MM.1S (cell line): ENCODE measurements around the gene FBXW4.

Experiments
- DNase-seq: peaks from one replicate; pipeline ENCODE4 v3.0.0-alpha.2; 2015
- H2AFZ ChIP-seq: fragments of 300-600 bp; sonication (generic); 2 replicates; pipeline ENCODE4 v1.6.0; 2016; ENCODE audit warnings: antibody characterized with exemption, low read length
- H3F3A ChIP-seq: fragments of 300-600 bp; sonication (generic); 2 replicates; pipeline ENCODE4 v1.6.1; 2016; ENCODE audit warnings: mild to moderate bottlenecking, antibody characterized with exemption, low read length, moderate library complexity, mixed read lengths; ENCODE audit not compliant: insufficient read depth
- H3K27ac ChIP-seq: fragments of 300-600 bp; sonication (generic); 2 replicates; pipeline ENCODE4 v1.5.1; 2016; ENCODE audit warnings: mild to moderate bottlenecking, low read length
- H3K27me3 ChIP-seq: fragments of 300-600 bp; sonication (generic); replicated peaks from 2 replicates; pipeline ENCODE4 v1.6.0; 2016; ENCODE audit warnings: low read length; ENCODE audit not compliant: insufficient read depth
- H3K36me3 ChIP-seq: fragments of 300-600 bp; sonication (generic); replicated peaks from 2 replicates; pipeline ENCODE4 v1.6.1; 2016; ENCODE audit warnings: mild to moderate bottlenecking, low read length, mixed read lengths; ENCODE audit not compliant: insufficient read depth
- H3K4me1 ChIP-seq: fragments of 300-600 bp; sonication (generic); 2 replicates; pipeline ENCODE4 v1.6.1; 2016; ENCODE audit warnings: low read length, mixed read lengths
- H3K4me2 ChIP-seq: fragments of 300-600 bp; sonication (generic); 2 replicates; pipeline ENCODE4 v1.6.0; 2016; ENCODE audit warnings: low read depth, low read length
- H3K4me3 ChIP-seq: fragments of 300-600 bp; sonication (generic); 2 replicates; pipeline ENCODE4 v1.5.1; 2016; ENCODE audit warnings: low read length, mixed read lengths
- H3K79me2 ChIP-seq: fragments of 300-600 bp; sonication (generic); 2 replicates; pipeline ENCODE4 v1.6.1; 2016; ENCODE audit warnings: mixed run types, low read length, mixed read lengths
- H3K9ac ChIP-seq: fragments of 300-600 bp; sonication (generic); 2 replicates; pipeline ENCODE4 v1.6.1; 2016; ENCODE audit warnings: low read length, mixed read lengths
- H3K9me2 ChIP-seq: fragments of 300-600 bp; sonication (generic); replicated peaks from 2 replicates; pipeline ENCODE4 v1.6.1; 2016; ENCODE audit warnings: mild to moderate bottlenecking, low read length, mixed read lengths; ENCODE audit not compliant: insufficient read depth
- H3K9me3 ChIP-seq: fragments of 300-600 bp; sonication (generic); replicated peaks from 2 replicates; pipeline ENCODE4 v1.6.1; 2016; ENCODE audit warnings: mild to moderate bottlenecking, low read length, mixed read lengths; ENCODE audit not compliant: insufficient read depth
- H4K20me1 ChIP-seq: fragments of 300-600 bp; sonication (generic); 2 replicates; pipeline ENCODE4 v1.6.1; 2016; ENCODE audit warnings: mild to moderate bottlenecking, low read length, moderate library complexity, mixed read lengths; ENCODE audit not compliant: insufficient read depth
- CTCF ChIP-seq: fragments of 300-600 bp; sonication (generic); IDR thresholded peaks from 2 replicates; pipeline ENCODE4 v1.5.1; 2016; ENCODE audit warnings: antibody characterized with exemption, low read length, mixed read lengths
- EZH2 ChIP-seq: fragments of 300-600 bp; sonication (generic); optimal IDR thresholded peaks from 2 replicates; pipeline ENCODE3; 2017; ENCODE audit warnings: low read depth, mild to moderate bottlenecking, antibody characterized with exemption, low read length, mixed read lengths
- EZH2phosphoT487 ChIP-seq: fragments of 300-600 bp; sonication (generic); IDR thresholded peaks from 2 replicates; pipeline ENCODE4 v1.6.1; 2018; ENCODE audit warnings: antibody characterized with exemption, low read length

The FBXW4 gene

GRCh38 chr10:101616415-101617101 is 78.4 kb downstream of the FBXW4 start:
- H3K27ac ChIP-seq: no peak overlapping the region

GRCh38 chr10:101615525-101616116 is 79.3 kb downstream of the FBXW4 start:
- Histone ChIP-seq H3F3A (no peaks in the 10 kb centered on the region), H3K27ac (no peak overlapping the region), H2AFZ (no peak overlapping the region), H4K20me1 (no peaks in the 10 kb centered on the region), H3K4me1 (no peaks in the 10 kb centered on the region), H3K9ac (no peak overlapping the region), H3K79me2 (no peaks in the 10 kb centered on the region), H3K4me3 (no peak overlapping the region), H3K9me3 (no peaks in the 10 kb centered on the region), H3K36me3 (no peaks in the 10 kb centered on the region), H3K27me3 (no peaks in the 10 kb centered on the region), H3K4me2 (no peak overlapping the region), H3K9me2 (no peaks in the 10 kb centered on the region)
- no peak for DNase-seq
- no peak for TF ChIP-seq EZH2
- TF ChIP-seq EZH2phosphoT487: no peak
- no peak for TF ChIP-seq CTCF

More at GRCh38 chr10:101616415-101617101, 78.4 kb downstream of the FBXW4 start:
- H3K27me3 ChIP-seq: no peaks in the 10 kb centered on the region
- H3K4me1 ChIP-seq: no peaks in the 10 kb centered on the region
- no peaks in the 10 kb centered on the region for H4K20me1 ChIP-seq
- no peaks in the 10 kb centered on the region for H3K79me2 ChIP-seq
- no peak overlapping the region for H3K4me2 ChIP-seq
- no peaks in the 10 kb centered on the region for H3K36me3 ChIP-seq
- H3F3A ChIP-seq: no peaks in the 10 kb centered on the region
- no peaks in the 10 kb centered on the region for H3K9me2 ChIP-seq
- H3K9ac ChIP-seq: no peak overlapping the region
- H3K9me3 ChIP-seq: no peaks in the 10 kb centered on the region
- no peak for TF ChIP-seq CTCF
- TF ChIP-seq EZH2phosphoT487: no peak
- TF ChIP-seq EZH2: no peak
- no peak for DNase-seq
- no peak overlapping the region for H3K4me3 ChIP-seq
- no peak overlapping the region for H2AFZ ChIP-seq

GRCh38 chr10:101614663-101615524 is 80.1 kb downstream of the FBXW4 start:
- H3K27ac ChIP-seq: no peak overlapping the region
- no peaks in the 10 kb centered on the region for H4K20me1 ChIP-seq
- TF ChIP-seq EZH2phosphoT487 (no peak), EZH2 (no peak), CTCF (no peak)
- no peaks in the 10 kb centered on the region for H3K27me3 ChIP-seq
- no peaks in the 10 kb centered on the region for H3K9me3 ChIP-seq
- H3K9ac ChIP-seq: no peak overlapping the region
- no peak overlapping the region for H3K4me2 ChIP-seq
- DNase-seq: no peak
- H3K36me3 ChIP-seq: no peaks in the 10 kb centered on the region
- H3K79me2 ChIP-seq: no peaks in the 10 kb centered on the region
- no peak overlapping the region for H3K4me3 ChIP-seq
- H3F3A ChIP-seq: no peaks in the 10 kb centered on the region
- H3K4me1 ChIP-seq: no peaks in the 10 kb centered on the region
- no peaks in the 10 kb centered on the region for H3K9me2 ChIP-seq
- no peak overlapping the region for H2AFZ ChIP-seq
